HepG2 (cell line): ENCODE data around the gene EPHA2. TPM values are rescaled to one million over a fixed set of nuclear protein-coding genes. Genes with fewer than 3 reads are reported as not detected.

ENCODE experiments used
- CEBPG ChIP-seq: IDR thresholded peaks from 2 replicates; pipeline ENCODE4 v1.6.1; 2016
- FOSL1 ChIP-seq: sonication (generic); formaldehyde crosslinking; IDR thresholded peaks from 2 replicates; pipeline ENCODE4 v1.9.0; 2021; ENCODE audit warnings: missing genetic modification reagents, borderline replicate concordance
- FOXK1 ChIP-seq: sonication (generic); formaldehyde crosslinking; IDR thresholded peaks from 2 replicates; pipeline ENCODE4 v1.4.0; 2020; ENCODE audit warnings: low read depth, missing genetic modification reagents, borderline replicate concordance
- KAT7 ChIP-seq: IDR thresholded peaks from 2 replicates; pipeline ENCODE4 v1.6.1; 2018; ENCODE audit warnings: borderline replicate concordance, missing compliant biosample characterization
- KAT8 ChIP-seq: IDR thresholded peaks from 2 replicates; pipeline ENCODE4 v1.6.1; 2016; ENCODE audit warnings: missing genetic modification reagents, missing compliant biosample characterization
- KDM2A ChIP-seq: sonication (generic); formaldehyde crosslinking; IDR thresholded peaks from 2 replicates; pipeline ENCODE4 v1.4.0; 2020; ENCODE audit warnings: low read depth, missing genetic modification reagents, borderline replicate concordance
- MED8 ChIP-seq: sonication (generic); formaldehyde crosslinking; IDR thresholded peaks from 2 replicates; pipeline ENCODE4 v1.8.1; 2023; ENCODE audit warnings: mild to moderate bottlenecking, missing genetic modification reagents; ENCODE audit not compliant: insufficient replicate concordance
- NFIC ChIP-seq: IDR thresholded peaks from 2 replicates; pipeline ENCODE4 v1.6.1; 2012; ENCODE audit warnings: mild to moderate bottlenecking, low read length, inconsistent platforms
- NR2F1 ChIP-seq, 2 experiments: fragments of 450-650 bp in 1 of 2; formaldehyde crosslinking in 1 of 2; IDR thresholded peaks; 2 replicates each; pipeline versions ENCODE4 v1.5.0 to v1.6.1; 2016 to 2020; ENCODE audit warnings: mild to moderate bottlenecking in 1 of 2, missing compliant biosample characterization in 1 of 2, missing genetic modification reagents in 1 of 2, moderate library complexity in 1 of 2
- PHF5A ChIP-seq: IDR thresholded peaks from one replicate; pipeline ENCODE4 v1.6.1; 2018; ENCODE audit warnings: low read depth, missing genetic modification reagents; ENCODE audit not compliant: unreplicated experiment
- SOX5 ChIP-seq: IDR thresholded peaks from 2 replicates; pipeline ENCODE4 v1.6.1; 2016; ENCODE audit warnings: borderline replicate concordance
- SRSF1 ChIP-seq: fragments of 200-400 bp; formaldehyde crosslinking; optimal IDR thresholded peaks from 2 replicates; pipeline ENCODE3; 2017; ENCODE audit warnings: mild to moderate bottlenecking, low read depth, low read length, moderate library complexity
- ZC3H13 ChIP-seq: sonication (generic); formaldehyde crosslinking; IDR thresholded peaks from 2 replicates; pipeline ENCODE4 v1.8.1; 2023; ENCODE audit warnings: mild to moderate bottlenecking, missing genetic modification reagents, moderate library complexity
- ZKSCAN1 ChIP-seq: fragments of 150-350 bp; IDR thresholded peaks from 2 replicates; pipeline ENCODE4 v1.6.1; 2014; ENCODE audit warnings: low read length
- ZMAT5 ChIP-seq: sonication (generic); formaldehyde crosslinking; IDR thresholded peaks from 2 replicates; pipeline ENCODE4 v1.5.0; 2020; ENCODE audit warnings: mild to moderate bottlenecking, low read depth, missing genetic modification reagents, borderline replicate concordance
- ZNF234 ChIP-seq: sonication (generic); formaldehyde crosslinking; conservative IDR thresholded peaks from 2 replicates; pipeline ENCODE4 v1.5.1; 2020; ENCODE audit warnings: mild to moderate bottlenecking, missing genetic modification reagents
- ZNF567 ChIP-seq: sonication (generic); formaldehyde crosslinking; IDR thresholded peaks from 2 replicates; pipeline ENCODE4 v1.8.1; 2023; ENCODE audit warnings: mild to moderate bottlenecking, missing genetic modification reagents, borderline replicate concordance
- ZNF598 ChIP-seq: sonication (generic); formaldehyde crosslinking; IDR thresholded peaks from 2 replicates; pipeline ENCODE4 v1.5.1; 2020; ENCODE audit warnings: mild to moderate bottlenecking, missing genetic modification reagents, borderline replicate concordance
- ZNF639 ChIP-seq: conservative IDR thresholded peaks from 2 replicates; pipeline ENCODE4 v1.6.1; 2018; ENCODE audit warnings: missing genetic modification reagents
- ZNF704 ChIP-seq: sonication (generic); formaldehyde crosslinking; IDR thresholded peaks from 2 replicates; pipeline ENCODE4 v1.8.1; 2023; ENCODE audit warnings: mild to moderate bottlenecking, inconsistent platforms, moderate library complexity, missing genetic modification reagents, borderline replicate concordance
- polyA plus RNA-seq, 8 experiments: library from polyadenylated mRNA; depleted of rRNA in 3 of 8; stranded (reverse) in 7 of 8; unstranded in 1 of 8; fragments of >200 nt; fragmentation: Illumina TruSeq in 4 of 8; extraction: Trizol in 4 of 8; gene quantifications; 2 replicates each; pipeline versions ENCODE4 v1.2.1 to v1.2.3, GENCODE V29; 2011 to 2016; ENCODE audit warnings: low read depth in 4 of 8, missing spikeins in 1 of 8, mixed read lengths in 1 of 8; ENCODE audit not compliant: insufficient read depth in 1 of 8
- total RNA-seq, 5 experiments: library from RNA; depleted of rRNA; stranded (reverse); fragments of >200 nt; fragmentation: Illumina TruSeq; extraction: Trizol; gene quantifications; 2 replicates each; pipeline ENCODE4 v1.2.3, GENCODE V29; 2016; ENCODE audit warnings: low read depth in 1 of 5
- TF ChIP-seq, protein P1 (sequence below): sonication (generic); formaldehyde crosslinking; IDR thresholded peaks from 2 replicates; pipeline ENCODE4 v1.4.0; 2020; ENCODE audit warnings: missing genetic modification reagents, borderline replicate concordance

The EPHA2 gene
- total and polyA plus RNA-seq, 2 of the 13 experiments (the other 11 are each of a cell fraction or from before 2014, with no cell fraction given), result 33.6 to 53.6 TPM

DNA sequence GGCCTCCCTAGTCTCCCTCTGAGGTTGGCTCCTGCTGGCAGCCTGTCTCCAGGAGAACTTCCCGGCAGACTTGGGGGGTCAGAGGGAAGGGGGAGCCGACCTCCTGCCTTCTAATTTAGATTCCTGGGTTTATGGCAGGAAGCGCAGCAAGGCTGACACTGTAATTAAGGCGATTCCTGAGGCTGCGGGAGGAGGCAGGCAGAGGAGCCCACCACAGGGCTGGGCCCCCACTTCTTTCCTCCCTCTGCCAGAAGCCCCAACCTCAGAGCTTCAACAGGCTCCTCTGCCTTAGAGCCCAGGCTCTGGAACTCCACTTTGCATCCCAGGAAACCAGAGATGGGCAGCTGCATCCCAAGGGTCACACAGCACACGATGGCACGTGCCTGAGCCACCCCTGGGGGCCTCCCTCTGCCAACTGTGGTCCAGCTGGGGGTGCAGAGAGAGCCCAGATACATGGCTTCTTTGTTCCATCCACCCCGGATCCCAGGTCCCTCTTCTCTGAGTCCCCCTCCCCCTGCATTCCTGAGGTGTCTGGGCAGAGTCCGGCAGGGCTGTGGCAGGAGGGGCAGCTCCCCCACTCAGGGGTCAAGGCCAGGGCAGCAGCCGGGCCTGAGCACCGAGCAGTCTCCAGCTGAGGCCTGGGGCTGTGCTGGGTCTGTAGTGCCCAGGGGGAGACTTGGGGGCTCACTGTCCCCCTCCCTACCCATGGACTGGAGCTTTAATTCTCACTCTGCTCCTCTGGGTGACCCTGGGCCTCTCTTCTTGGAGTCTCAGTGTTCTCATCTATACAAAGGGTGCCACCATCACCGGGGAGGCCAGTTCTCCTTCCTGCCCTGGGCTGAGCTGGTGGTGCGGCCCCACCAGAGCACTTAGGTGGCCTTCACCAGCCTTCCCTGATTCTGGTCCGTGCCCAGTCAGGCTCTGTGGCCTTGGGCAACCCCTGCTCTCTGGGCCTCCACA, 43.0 kb downstream of the EPHA2 start (continued):
- TF ChIP-seq, protein P1, sequence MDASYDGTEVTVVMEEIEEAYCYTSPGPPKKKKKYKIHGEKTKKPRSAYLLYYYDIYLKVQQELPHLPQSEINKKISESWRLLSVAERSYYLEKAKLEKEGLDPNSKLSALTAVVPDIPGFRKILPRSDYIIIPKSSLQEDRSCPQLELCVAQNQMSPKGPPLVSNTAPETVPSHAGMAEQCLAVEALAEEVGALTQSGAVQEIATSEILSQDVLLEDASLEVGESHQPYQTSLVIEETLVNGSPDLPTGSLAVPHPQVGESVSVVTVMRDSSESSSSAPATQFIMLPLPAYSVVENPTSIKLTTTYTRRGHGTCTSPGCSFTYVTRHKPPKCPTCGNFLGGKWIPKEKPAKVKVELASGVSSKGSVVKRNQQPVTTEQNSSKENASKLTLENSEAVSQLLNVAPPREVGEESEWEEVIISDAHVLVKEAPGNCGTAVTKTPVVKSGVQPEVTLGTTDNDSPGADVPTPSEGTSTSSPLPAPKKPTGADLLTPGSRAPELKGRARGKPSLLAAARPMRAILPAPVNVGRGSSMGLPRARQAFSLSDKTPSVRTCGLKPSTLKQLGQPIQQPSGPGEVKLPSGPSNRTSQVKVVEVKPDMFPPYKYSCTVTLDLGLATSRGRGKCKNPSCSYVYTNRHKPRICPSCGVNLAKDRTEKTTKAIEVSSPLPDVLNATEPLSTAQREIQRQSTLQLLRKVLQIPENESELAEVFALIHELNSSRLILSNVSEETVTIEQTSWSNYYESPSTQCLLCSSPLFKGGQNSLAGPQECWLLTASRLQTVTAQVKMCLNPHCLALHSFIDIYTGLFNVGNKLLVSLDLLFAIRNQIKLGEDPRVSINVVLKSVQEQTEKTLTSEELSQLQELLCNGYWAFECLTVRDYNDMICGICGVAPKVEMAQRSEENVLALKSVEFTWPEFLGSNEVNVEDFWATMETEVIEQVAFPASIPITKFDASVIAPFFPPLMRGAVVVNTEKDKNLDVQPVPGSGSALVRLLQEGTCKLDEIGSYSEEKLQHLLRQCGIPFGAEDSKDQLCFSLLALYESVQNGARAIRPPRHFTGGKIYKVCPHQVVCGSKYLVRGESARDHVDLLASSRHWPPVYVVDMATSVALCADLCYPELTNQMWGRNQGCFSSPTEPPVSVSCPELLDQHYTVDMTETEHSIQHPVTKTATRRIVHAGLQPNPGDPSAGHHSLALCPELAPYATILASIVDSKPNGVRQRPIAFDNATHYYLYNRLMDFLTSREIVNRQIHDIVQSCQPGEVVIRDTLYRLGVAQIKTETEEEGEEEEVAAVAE, result no peak
- TF ChIP-seq CEBPG (CRISPR knock-in tag) (0 out of 2 replicates have a peak, but pooled peaks have one; percentile 3), ZNF639 (CRISPR knock-in tag) (no peak), ZNF234 (CRISPR knock-in tag) (no peak), PHF5A (no peak), KAT7 (CRISPR knock-in tag) (no peak), KAT8 (CRISPR knock-in tag) (peak; percentile 49; the same call in 1 of the 2 replicates), ZNF598 (CRISPR knock-in tag) (0 out of 2 replicates have a peak, but pooled peaks have one; percentile 32), KDM2A (CRISPR knock-in tag) (peak; percentile 43; the same call in 1 of the 2 replicates), ZKSCAN1 (no peak), NR2F1 (CRISPR knock-in tag; IDR thresholded peaks at IDR 0.05) (peak; percentile 94 to 96), FOXK1 (CRISPR knock-in tag) (peak; percentile 29; the same call in 1 of the 2 replicates), ZMAT5 (CRISPR knock-in tag) (no peak), NFIC (no peak), FOSL1 (CRISPR knock-in tag) (no peak), MED8 (CRISPR knock-in tag) (peak; percentile 70), ZNF704 (CRISPR knock-in tag) (no peak), ZNF567 (CRISPR knock-in tag) (no peak), ZC3H13 (0 out of 2 replicates have a peak, but pooled peaks have one; percentile 60), SOX5 (peak; percentile 43; the same call in 1 of the 2 replicates), SRSF1 (no peak)
